Measurements from ENCODE around the gene ATG4C. TPM values are rescaled to one million over a fixed set of nuclear protein-coding genes. Genes with fewer than 3 reads are reported as not detected.
"Not testable (repeated sequence)": the region's sequence is repeated elsewhere in the genome, so short reads cannot be mapped to it uniquely, and the experiment has no call there.

ATG4C gene
- total and polyA plus RNA-seq, 12 donors, result 2.1 to 16.1 (median 8.4) TPM

DNA sequence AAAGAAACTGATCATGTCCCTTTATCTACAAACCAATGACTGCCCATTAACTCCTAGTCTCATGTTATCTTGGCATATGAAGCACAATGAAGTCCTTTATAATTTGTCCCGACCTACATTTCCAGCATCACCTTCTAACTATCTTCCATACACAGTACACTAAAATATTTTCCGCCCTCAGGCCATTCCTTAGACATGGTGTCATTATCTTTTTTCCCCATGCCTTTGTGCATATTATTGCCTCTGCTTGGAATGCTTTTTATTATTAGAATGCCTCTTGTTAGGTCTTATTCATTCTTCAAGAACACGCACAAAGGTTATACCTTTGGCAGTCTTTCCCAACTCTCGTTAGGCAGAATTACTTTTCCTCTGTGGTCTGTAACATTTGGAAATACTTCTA lies 39.6 kb downstream of the ATG4C start:
- WGBS, 4 donors, result 93 to 94% (median 93%) methylated on average over 4 of the region's 4 CpGs
- Histone ChIP-seq H3K36me3 (replicated peaks in 1 of 2) (no peaks in the 10 kb centered on the region), H3K27ac (no peak overlapping the region), H3K4me1 (replicated peaks in 1 of 2) (no peaks in the 10 kb centered on the region), H3K27me3 (no peaks in the 10 kb centered on the region), H3K9me3 (replicated peaks in 1 of 3) (no peaks in the 10 kb centered on the region), H3K4me3 (no peak overlapping the region)
- intact Hi-C loops (cut with DNase I), result no loop called here
- no peak for TF ChIP-seq POLR2A (IDR thresholded peaks at IDR 0.05)
- TF ChIP-seq CTCF (IDR thresholded peaks at IDR 0.05), result no peak
- DNase-seq, result no peak

GRCh38 chr1:62826901-62827300 lies 43.0 kb downstream of the ATG4C start:
- DNase-seq, result no peak
- Histone ChIP-seq H3K27me3 (no peaks in the 10 kb centered on the region), H3K4me3 (no peak overlapping the region), H3K36me3 (replicated peaks in 1 of 2) (no peaks in the 10 kb centered on the region), H3K27ac (no peak overlapping the region), H3K9me3 (replicated peaks in 1 of 3) (no peaks in the 10 kb centered on the region), H3K4me1 (replicated peaks in 1 of 2) (no peaks in the 10 kb centered on the region)
- intact Hi-C loops (cut with DNase I), result no loop called here
- WGBS, 4 donors, result 96 to 98% (median 97%) methylated on average over 2 of the region's 2 CpGs
- no peak for TF ChIP-seq POLR2A (IDR thresholded peaks at IDR 0.05)
- no peak for TF ChIP-seq CTCF (IDR thresholded peaks at IDR 0.05)

DNA sequence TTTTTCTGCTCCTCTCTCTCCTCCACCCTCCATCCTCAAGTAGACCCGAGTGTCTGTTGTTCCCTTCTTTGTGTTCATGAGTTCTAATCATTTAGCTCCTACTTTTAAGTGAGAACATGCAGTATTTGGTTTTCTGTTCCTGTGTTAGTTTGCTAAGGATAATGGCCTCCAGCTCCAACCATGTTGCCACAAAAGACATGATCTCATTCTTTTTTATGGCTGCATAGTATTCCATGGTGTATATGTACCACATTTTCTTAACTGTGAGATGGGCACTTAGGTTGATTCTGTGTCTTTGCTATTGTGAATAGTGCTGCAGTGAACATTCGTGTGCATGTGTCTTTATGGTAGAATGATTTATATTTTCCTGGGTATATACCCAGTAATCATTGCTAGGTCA lies 43.9 kb downstream of the ATG4C start:
- H3K36me3 ChIP-seq (replicated peaks in 1 of 2); H3K9me3 ChIP-seq (replicated peaks in 1 of 3); DNase-seq; H3K4me1 ChIP-seq (replicated peaks in 1 of 2); H3K4me3 ChIP-seq; intact Hi-C loops (cut with DNase I); H3K27ac ChIP-seq; H3K27me3 ChIP-seq: not testable (repeated sequence)
- WGBS, 4 donors, result 95 to 100% (median 97%) methylated on average over 2 of the region's 2 CpGs

GRCh38 chr1:62832276-62832675 lies 48.3 kb downstream of the ATG4C start:
- TF ChIP-seq CTCF (IDR thresholded peaks at IDR 0.05) (no peak), POLR2A (IDR thresholded peaks at IDR 0.05) (no peak)
- Histone ChIP-seq H3K27ac (no peak overlapping the region), H3K4me1 (replicated peaks in 1 of 2) (no peaks in the 10 kb centered on the region), H3K4me3 (no peak overlapping the region), H3K9me3 (replicated peaks in 1 of 3) (no peaks in the 10 kb centered on the region), H3K27me3 (no peaks in the 10 kb centered on the region), H3K36me3 (replicated peaks in 1 of 2) (no peaks in the 10 kb centered on the region)
- intact Hi-C loops (cut with DNase I), result no loop called here
- WGBS, 4 donors, result 71 to 86% (median 80%) methylated on average over 5 of the region's 5 CpGs
- DNase-seq, result no peak

DNA sequence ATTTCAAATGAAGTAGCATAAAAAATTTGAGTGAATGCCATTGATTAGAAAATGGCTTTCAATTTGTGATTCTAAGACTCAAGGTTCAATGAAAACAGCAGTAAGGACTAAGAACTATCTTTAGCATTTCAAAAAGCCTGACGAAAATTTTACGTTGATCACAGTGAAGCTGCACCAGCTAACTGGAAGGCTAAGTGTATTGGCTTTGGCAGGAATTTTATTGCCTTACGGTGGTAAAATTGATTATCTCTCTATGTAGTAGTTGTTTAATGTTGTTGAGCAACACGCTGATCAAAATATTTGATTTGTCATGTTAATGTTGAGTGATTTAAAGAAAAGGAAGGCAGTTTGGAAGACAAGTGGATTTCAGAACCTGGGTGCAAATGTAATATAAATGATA lies 49.6 kb downstream of the ATG4C start:
- intact Hi-C loops (cut with DNase I), result no loop called here

More for the DNA sequence above, 49.6 kb downstream of the ATG4C start:
- no peak for DNase-seq
- no peaks in the 10 kb centered on the region for H3K9me3 ChIP-seq (replicated peaks in 1 of 3)
- H3K4me3 ChIP-seq, result no peak overlapping the region
- H3K27ac ChIP-seq, result no peak overlapping the region
- H3K27me3 ChIP-seq, result no peaks in the 10 kb centered on the region
- H3K36me3 ChIP-seq (replicated peaks in 1 of 2), result no peaks in the 10 kb centered on the region
- H3K4me1 ChIP-seq (replicated peaks in 1 of 2), result no peaks in the 10 kb centered on the region
- 93 to 99% (median 96%) methylated on average over 4 of the region's 4 CpGs for WGBS, 4 donors
- no peak for TF ChIP-seq POLR2A (IDR thresholded peaks at IDR 0.05)
- TF ChIP-seq CTCF (IDR thresholded peaks at IDR 0.05), result no peak

All from adrenal gland (tissue), 12 donors.